Measurements from ENCODE around the gene TBC1D1.

TBC1D1 gene

DNA sequence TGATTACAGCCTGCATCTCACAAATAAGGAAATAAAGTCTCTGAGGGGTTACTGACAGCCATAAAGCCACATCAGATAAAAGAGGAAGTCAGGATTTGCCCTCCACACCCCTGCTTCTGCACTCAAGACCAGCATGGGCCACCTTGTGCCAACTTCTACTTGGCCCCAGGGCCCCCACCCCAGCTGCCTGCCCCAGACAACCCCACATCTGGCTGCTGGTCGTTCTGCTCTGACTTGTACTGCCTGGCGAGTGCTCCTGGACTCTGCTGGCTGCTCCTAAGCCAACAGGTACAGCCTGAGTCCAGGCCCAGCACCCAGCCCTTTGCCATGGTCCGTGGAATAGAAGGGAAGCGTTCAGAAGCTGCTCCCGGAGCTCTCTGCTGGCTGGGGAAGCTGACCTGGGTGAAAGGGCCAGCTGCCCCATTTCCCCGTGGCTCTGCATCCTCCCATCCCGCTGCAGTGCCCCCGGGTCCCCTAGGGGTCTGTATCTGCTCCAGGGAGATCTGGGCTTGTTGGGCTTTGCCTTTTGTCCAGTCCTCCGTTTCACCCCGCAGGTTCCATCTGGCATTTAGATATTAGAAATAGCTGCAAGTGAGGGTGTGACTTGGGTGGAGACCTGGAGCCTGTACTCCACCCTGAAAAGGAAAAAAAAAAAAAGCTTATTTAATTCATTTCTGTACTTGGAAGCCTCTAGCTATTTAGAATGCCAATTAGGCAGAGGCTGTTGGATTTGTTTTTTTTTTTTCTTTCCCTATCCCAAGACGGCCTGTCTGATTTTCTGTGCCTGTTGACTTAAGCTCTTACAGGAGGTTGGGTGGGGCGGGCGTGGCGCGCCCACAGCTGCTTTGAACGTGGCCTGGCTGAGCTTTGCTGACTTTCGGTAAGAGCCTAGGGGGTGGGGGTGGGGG lies 264.1 kb downstream of the TBC1D1 start:
- peak; percentile 62 for DNase-seq

DNA sequence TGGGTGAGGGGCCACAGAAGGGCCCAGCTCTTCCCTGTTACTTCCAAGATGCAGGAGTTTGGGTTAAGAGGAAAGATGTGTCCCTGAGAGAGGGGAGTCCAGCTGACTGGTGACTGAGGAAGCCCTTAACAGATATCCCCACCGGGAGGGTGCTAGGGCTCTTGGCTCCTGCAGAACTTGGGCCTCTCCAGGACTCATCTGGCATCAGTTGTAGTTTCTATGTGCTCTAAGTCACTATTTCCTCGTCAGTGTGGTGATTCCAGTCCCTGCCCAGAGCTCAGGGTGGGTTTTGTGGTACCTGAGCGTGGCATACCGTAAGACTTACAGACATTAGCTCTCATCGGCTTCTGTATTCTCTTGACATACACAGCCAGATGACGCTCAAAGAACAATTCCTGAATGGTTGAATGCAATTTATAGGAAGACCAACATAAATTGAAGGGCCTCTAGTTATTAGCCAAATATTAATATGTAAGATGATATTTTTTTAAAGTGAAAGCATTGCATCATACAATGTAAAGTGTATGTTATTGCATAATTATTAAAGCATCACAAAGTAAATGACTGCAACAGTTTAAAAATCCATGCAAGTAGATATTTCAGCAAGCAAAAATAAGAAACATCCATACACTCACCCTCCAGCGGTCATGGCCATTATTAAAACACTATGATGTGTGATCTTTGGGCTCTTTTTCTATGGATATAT lies 264.9 kb downstream of the TBC1D1 start:
- DNase-seq: no peak

DNA sequence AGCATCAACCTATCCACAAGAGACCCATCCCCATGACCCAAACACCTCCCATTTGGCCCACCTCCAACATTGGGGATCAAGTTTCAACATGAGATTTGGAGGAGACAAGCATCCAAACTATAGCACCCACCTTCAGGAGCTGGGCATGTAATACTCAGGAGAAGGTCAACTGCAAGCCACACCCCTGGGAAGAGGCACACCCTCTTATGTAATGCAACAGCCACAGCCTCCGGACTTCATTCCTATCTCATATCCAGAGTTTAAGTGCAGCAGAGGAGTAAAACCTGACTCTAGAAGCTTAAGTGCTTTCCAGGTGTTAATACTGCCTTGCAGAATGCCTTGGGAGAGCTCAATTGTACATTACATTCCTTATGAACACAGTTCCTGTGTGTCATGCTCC lies 266.7 kb downstream of the TBC1D1 start:
- DNase-seq: no peak

DNA sequence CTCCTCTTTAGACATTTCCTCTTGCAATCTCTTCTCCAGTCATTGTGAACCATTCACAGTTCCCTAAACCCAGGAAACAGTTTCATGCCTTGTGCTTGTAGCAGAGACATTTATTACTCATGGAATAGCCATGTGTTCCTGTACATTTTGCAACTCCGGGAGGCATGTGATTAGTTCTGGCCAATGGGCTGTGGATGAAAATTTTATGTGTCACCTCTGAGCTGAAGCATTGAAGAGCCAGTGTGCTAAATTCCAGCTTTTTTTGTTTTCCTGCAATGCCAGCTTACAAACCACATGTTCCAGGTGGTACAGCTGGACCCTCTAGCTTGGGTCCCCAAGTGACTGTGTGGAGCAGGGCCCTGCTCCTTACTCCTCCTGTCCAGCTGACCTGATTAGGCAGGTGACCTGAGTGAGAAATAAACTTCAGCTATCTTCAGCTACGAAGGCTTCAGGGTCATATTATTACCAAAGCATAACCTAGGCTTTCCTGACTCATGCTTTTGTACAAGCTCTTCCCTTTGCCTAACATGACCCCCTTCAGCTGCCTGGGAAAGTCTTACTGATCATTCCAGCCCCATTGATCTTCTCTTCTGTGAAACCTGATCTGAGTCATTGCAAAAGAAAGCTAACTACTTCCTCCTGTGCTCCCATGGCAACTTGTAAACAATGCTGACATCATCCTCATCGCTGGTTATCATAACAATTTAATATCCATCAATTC lies 269.8 kb downstream of the TBC1D1 start:
- DNase-seq: peak; percentile 57

DNA sequence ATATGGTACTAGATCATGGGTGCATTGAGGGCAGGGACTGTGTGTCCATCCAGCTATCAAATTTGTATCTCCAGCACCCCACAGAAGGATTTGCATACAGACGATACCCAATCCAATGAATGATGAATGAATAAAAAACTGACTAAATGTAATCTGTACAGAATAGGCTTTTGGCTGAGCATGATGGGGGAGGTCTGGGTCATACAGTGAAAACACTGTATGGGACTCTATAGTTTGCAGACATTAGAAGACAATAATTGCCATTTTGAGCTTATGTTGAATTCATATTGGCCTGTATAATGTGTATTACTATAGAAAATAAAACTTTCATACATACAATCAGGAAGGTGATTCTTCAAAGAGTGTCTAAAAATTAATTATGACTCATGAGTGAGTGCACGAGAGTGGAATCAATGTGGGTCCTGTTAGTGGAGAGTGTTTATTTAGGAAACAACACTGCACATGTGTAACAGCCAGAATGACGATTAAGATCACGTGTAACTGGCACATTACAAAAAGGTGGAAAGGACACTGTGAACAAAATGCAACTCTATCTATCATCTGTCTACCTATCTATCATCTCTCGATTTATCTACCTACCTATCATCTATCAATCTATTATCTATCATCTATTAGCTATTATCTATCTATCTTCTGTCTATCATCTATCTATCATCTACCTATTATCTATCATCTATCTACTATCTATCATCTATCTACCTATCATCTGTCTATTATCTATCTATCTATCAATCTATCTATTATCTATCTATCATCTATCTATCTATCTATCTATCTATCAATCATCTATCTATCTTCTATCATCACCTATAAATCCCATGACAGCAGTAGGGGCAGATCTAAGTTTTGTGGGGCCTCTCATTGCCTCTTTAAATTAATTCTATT lies 270.6 kb downstream of the TBC1D1 start:
- DNase-seq: no peak

DNA sequence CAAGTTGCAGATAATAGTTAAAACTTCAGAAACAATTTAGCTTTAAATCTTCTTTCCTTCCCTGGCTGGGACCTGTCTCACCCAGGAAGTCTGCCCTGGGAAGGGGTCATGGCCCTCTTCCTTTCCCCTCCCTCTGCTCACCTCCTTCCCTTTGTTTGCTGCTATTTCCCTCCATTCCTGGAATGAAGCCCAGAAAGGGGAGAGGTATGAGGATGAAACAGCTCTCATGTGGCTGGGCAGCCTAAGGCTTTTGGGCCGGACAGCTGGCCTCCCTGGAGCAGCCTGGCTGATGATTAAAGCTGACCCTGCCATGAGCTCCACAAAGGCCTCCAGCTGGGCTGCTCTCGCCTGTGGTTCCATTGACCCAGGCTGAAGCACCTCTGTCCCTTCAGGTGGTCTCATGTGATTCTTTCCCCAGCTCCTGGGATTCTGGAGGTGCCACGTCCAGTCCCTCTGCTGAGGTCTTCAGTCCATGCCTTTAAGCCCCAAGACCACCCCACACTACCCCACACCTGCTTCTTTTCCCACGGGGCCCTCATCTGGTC lies 271.4 kb downstream of the TBC1D1 start:
- DNase-seq: no peak

DNA sequence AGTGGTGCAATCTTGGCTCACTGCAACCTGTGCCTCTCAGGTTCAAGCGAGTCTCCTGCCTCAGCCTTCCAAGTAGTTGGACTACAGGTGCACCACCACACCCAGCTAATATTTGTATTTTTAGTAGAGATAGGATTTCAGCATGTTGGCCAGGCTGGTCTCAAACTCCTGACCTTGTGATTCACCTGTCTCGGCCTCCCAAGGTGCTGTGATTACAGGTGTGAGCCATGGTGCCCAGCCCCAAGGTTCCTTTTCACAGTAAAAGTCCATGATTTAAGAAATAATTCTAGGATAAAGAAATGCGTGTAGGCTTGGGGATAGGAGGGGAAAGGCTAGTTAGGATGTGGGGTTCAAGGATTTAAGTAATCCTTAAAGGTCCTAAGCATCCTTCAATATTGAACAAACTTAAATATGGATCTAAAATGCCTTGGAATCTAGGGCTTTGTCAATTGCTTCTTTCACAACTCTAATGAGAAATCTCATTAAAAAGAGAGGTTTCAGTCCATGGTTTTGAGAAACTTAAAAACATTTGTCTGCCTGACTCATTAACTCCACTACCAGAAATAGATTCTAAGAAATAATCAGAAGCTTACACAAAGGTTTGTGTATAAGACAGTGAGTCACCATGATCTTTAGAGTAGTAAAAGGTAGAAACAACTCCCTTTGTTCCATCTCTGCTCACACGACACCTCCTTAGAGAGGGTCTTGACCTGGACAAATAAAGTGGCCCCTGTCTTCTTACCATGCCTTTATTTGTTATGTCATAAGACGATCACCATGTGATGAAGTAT lies 272.5 kb downstream of the TBC1D1 start:
- no peak for DNase-seq

DNA sequence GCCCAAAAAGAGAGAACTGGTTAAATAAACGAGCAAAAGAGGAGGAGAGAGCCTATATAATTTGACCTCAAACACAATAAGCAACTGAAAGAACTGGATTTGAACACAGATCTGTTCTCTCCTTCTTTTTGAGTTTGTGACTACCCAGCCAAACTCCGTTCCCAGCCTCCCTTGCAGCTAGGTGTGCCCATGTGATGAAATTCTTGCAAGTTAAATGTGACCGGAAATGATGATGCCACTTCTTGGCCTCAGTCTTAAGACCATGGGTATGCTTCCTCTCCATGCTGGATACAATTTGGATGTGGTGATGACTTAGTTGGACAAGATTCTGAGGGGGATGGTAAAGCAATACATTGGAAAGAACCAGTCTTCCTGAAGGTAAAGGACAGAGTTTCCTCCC lies 273.5 kb downstream of the TBC1D1 start:
- DNase-seq: no peak

DNA sequence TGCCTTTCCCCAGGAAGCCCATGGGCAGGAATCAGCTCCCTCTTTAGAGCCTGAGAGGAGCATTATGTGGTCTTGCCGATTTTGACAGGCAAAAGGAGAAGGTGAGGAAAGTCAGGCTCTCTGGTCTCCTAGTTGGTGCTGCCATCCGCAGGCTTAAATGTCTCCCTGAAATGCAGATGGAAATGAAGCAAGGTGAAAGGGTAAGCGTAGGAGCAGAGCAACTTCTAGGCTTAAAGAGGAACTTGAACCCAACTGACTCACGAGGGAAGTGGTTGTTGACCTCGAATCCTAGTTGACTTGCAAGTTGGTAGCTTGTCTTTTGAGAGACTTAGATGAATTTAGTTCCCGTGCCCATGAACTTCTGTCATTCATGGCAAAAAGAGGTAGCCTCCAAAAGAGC lies 275.2 kb downstream of the TBC1D1 start:
- no peak for DNase-seq

DNA sequence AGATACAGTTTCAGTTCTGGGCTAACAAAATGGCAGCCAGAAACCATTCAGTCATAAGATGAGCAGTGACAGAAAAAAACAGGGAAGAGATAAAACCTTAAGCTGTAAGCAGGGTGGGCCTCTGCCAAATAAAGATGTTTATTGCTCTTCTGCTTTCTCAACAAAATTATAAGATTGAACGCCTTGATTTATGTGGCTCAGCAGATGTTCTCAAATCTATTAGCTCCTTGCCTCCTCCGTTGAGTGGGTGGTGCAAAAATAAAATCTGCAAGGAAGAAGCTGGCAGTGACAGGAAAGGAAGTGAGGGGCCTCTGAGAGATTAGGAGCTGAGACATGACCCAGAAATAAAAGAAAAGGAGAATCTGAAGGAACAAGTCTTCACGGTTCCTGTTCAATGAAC lies 275.9 kb downstream of the TBC1D1 start:
- DNase-seq: no peak

DNA sequence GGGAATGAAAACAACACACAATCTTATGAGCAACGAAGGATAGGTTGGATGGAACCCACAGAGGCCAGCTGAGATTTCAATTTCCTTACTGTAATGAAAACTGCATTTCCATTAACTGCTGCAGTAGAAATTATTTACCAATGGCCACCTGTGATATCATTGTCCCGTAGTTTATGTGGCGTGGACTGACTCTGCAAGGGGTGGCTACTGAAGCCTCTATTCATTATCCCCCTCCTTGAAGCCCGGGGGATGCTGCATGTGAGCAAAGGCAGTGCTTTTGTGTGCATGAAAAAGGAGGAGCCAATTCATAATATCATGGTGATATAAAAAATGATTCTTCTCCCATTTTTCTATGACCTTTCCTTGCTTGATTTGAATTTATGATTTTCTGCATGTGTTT lies 277.1 kb downstream of the TBC1D1 start:
- no peak for DNase-seq

DNA sequence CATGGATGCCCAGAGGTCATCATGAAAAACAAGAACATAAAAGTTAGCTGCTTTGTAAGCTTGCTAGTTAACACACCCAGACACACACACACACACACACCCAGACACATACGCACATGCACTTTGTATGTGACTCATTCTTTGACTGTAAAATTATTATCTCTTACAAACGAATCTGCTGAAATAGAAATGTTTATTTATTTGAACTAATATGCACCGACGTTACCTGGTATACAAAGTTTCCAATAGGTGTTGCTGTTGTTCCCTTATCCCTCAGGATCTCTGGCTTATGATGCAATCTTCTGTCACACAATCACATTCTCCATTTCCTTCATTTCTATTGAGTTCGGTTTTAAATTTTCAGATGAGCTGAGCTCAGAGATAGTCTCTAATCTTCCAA lies 278.6 kb downstream of the TBC1D1 start:
- no peak for DNase-seq

DNA sequence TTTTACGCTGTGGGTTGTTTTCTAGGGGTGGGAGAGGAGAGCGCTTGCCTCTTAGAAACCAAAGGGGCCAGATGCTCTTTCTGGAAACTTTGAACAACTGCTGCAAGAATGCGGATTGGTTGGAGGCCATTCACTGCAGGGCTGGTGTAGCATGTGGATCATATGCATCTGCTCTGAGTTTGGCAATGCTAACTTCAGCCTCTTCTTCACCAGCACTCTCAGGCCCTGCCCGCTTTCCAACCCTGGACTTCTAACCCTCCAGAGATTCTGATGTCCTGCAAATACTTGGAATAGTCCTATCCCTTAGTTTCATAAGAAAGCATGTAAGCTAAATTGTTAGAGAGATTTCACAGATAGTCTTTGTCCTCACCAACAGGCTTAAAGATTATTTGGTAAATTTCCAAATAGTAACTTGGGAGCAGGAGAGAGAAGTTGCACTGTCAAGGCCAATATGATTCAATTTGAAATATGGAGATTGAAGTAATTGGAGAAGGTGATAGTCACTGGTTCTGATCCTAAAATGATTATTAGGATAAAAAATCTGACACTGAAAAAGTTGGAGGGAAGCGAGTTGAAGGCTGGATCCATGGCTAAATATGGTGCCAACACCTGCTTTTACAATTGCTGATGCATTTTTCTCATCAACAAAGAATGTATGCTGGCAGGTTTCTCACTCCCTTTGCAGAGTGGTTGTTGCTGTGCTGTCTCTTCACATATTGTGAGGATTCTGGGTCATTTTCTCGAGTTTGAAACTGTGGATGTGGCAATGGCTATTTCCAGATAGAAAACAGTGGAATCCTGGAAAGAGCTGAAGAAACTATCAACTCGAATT lies 279.7 kb downstream of the TBC1D1 start:
- DNase-seq: no peak

DNA sequence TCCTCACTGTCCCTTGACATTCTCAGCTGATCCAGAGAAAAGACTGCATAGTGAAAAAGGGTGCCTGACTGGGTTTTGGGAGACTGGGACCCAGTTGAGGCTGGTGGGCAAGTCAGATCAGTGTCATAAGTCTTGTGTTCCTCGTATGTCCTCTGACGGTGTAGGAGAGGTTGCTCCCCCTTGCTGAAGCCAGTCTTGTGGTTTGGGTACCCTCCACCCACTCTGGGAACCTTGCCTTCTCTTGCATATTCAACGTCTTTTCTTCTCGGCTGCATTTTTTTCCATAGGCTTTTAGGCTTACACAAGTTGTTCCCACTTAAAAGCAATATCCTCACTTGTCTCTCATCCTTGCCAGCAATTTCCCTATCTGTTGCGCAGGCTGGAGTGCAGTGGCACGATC lies 281.2 kb downstream of the TBC1D1 start:
- no peak for DNase-seq

DNA sequence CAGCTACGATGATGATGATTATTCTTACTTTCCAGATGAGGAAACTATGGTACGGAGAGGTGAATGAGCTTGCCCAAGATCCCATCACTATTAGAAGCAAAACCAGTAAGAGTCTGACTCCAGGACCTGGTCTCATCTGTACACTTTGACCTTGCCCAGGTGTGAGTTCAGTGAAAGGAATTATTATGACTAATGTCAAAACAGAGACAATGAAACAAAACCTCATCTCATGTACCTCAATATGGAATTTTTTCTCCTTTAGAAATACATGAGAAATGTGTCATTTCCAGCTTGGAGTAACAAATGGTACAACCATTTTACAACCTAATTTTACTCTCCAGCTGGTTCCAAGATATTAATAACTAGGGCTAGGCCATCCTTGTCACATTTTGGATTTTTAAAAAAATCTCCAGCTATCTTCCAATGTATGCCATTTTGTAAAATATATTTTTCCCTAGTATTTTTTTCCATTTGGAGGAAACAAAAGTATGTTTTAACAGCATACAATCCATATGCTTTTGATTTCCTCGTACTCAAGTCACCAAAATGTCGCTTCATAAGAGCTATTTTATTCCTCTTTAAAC lies 283.1 kb downstream of the TBC1D1 start:
- DNase-seq: no peak

DNA sequence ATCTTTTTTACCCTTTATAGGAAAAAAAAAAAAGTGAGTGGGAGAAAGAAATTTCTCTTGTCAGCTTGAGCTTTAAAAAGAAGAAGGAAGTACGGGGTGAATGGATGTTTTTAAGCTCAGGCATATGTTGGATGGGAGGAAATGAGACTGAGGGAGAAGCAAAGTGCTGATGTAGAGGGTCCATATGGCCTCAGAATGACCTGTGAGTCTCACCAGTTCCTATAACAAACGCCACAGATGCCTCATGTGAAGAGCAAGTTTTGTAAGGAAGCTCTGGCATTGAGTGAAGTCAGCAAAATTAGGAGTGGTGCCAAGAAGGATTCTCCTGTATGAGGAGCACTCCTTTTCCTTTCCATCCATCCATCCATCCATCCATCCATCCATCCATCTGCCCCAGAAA lies 283.9 kb downstream of the TBC1D1 start:
- no peak for DNase-seq

DNA sequence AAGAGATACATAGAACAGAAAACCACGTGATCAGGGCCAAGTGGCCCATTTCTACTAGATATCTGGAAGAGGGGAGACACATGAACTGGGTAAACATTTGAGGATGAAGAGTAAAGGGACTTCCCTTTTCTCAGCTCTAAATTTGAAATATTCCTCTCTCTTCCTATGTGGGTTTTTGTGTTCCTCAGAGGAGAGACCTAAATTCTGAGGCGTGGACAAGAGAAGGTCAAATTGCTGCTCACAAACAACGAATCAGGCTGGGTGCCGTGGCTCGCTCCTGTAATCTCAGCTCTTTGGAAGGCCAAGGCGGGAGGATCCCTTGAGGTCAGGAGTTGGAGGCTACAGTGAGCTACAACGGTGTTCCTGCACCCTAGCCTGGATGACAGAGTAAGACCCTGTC lies 285.3 kb downstream of the TBC1D1 start:
- no peak for DNase-seq

DNA sequence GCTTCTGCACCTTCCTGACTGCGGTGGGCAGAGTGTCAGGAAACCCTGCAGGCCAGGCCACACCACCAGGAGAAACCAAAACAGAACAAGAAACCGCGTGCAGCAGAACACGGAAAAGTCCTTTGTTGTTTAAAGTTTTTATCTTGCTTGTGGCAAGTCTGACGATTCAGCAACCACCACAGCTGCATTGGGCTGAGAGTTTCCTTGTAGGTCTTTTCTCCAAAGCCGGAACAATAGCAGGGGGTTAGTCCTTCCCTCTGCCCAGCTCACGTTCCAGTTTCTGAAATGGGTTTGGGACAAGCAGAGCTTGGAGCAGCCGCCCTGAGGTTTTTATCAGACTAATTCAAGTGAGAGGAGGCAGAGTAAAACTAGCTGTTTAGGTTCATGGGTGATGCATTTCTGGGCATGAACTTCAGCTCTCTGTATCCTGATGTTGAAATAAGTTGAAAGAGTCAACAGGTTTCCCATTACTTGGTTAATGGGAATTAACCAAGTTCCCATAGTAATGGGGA lies 286.2 kb downstream of the TBC1D1 start:
- DNase-seq: peak; percentile 72

DNA sequence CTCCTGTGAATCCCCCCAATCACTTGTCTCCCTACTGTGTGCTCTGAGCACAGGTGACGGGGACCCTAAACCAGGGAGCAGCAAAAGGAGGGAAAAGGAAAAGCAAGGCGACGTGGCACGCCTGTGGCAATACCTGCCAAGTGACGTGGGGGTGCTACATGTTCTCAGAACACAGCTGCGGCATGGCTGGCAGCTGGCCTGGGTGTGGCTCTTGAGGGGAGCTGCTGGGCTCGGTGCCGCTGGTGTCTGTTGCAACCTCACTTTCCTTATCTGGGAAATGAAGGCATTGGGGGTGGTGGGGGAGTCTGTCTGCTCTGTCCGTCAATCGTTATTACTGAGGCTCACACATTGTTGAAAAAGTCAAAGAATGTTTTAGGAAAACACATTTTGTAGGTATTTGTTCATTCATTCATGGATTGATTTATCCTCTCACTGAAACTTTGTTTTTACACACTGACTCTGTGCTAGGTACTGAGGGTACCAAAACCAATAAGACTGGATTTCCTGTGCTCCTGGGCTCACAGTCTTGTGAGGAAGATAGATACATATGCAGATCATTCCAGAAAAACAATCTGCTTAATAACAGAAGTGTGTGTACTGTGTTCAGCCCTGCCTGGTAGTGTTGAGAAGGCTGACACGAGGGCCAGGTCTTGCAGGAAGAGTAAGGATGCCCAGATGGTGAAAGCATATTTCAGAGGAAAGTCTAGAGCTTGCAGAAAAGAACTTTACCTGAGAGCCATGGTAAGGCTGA lies 286.9 kb downstream of the TBC1D1 start:
- peak; percentile 67 for DNase-seq

Measured in CD4-positive, alpha-beta T cell treated with Interleukin-6 for 4 hours (primary cell).